ENCODE data around the gene TMCC3. TPM values are rescaled to one million over a fixed set of nuclear protein-coding genes. Genes with fewer than 3 reads are reported as not detected.

Gene TMCC3
- total and polyA plus RNA-seq, 9 of the 15 experiments (the other 6 are each of a cell fraction or from before 2014, with no cell fraction given) = not detected

DNA sequence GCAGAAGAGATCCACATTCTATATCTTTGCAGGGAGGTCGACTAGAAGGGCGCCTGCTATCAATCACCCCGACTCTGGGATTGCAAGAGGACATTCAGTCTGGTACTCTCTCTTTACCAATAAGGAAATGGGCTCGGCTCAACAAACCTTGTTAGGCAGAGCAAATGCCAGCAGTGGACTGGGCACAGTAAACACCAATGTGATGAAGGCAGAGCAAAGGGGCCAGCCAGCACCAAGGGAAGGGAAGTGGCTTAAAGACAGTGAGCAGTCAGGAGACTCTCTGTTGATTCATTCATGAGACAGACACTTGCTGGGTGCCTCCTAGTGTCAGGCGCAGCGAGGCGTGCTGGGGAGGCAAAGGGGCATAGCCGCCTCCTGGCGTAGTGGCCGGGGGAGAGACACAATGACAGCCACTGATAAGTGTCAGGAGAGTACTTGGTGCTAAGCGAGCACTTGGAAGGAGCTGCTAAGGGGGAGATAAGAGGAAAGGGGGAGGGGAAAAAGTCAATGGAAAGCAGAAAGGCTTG lies 34.1 kb downstream of the TMCC3 start (continued):
- TF ChIP-seq MYBL2 (IDR thresholded peaks at IDR 0.05; ENCODE audit: low read depth) = no peak
- TF ChIP-seq MYBL2 (CRISPR knock-in tag; IDR thresholded peaks at IDR 0.05; ENCODE audit: borderline replicate concordance) = no peak
- TF ChIP-seq MTA2 (IDR thresholded peaks at IDR 0.05; ENCODE audit: low read depth) = peak; percentile 76
- TF ChIP-seq MYNN (IDR thresholded peaks at IDR 0.05) = no peak; the same call in 1 of the 2 replicates
- no peak for TF ChIP-seq MYNN (CRISPR knock-in tag; IDR thresholded peaks at IDR 0.05)
- no peak for TF ChIP-seq HDAC6 (IDR thresholded peaks at IDR 0.05; ENCODE audit: low read depth, low read length)
- no peak for TF ChIP-seq DMBX1 (CRISPR knock-in tag; IDR thresholded peaks at IDR 0.05; ENCODE audit: borderline replicate concordance)
- TF ChIP-seq CREM (IDR thresholded peaks at IDR 0.05; ENCODE audit: low read depth) = peak; percentile 35; the same call in 1 of the 2 replicates
- TF ChIP-seq BRD4 (IDR thresholded peaks at IDR 0.05) = no peak
- TF ChIP-seq FOXP1 (CRISPR knock-in tag; IDR thresholded peaks at IDR 0.05) = no peak
- no peak for TF ChIP-seq SRSF9 (IDR thresholded peaks at IDR 0.05; ENCODE audit: borderline replicate concordance, low read depth, low read length)
- TF ChIP-seq, protein P1, sequence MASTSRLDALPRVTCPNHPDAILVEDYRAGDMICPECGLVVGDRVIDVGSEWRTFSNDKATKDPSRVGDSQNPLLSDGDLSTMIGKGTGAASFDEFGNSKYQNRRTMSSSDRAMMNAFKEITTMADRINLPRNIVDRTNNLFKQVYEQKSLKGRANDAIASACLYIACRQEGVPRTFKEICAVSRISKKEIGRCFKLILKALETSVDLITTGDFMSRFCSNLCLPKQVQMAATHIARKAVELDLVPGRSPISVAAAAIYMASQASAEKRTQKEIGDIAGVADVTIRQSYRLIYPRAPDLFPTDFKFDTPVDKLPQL (IDR thresholded peaks at IDR 0.05; ENCODE audit: extremely low read depth, insufficient read length) = no peak
- TF ChIP-seq, protein P2, sequence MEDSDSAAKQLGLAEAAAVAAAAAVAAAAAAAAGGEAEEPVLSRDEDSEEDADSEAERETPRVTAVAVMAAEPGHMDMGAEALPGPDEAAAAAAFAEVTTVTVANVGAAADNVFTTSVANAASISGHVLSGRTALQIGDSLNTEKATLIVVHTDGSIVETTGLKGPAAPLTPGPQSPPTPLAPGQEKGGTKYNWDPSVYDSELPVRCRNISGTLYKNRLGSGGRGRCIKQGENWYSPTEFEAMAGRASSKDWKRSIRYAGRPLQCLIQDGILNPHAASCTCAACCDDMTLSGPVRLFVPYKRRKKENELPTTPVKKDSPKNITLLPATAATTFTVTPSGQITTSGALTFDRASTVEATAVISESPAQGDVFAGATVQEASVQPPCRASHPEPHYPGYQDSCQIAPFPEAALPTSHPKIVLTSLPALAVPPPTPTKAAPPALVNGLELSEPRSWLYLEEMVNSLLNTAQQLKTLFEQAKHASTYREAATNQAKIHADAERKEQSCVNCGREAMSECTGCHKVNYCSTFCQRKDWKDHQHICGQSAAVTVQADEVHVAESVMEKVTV (CRISPR knock-in tag; IDR thresholded peaks at IDR 0.05) = no peak
- no peak for TF ChIP-seq JUND (IDR thresholded peaks at IDR 0.05; ENCODE audit: borderline replicate concordance, low read depth, low read length)
- peak; percentile 11; the same call in 1 of the 3 replicates for TF ChIP-seq JUND (tag; IDR thresholded peaks at IDR 0.05; ENCODE audit: borderline replicate concordance, low read depth, low read length)
- no peak for TF ChIP-seq NFRKB (IDR thresholded peaks at IDR 0.05; ENCODE audit: low read depth)
- no peak for TF ChIP-seq CBFB (CRISPR knock-in tag; IDR thresholded peaks at IDR 0.05)
- TF ChIP-seq CHD4 (IDR thresholded peaks at IDR 0.05; ENCODE audit: insufficient read depth, insufficient replicate concordance, low read depth, low read length, poor library complexity, severe bottlenecking) = no peak
- TF ChIP-seq ZNF436 (CRISPR knock-in tag; IDR thresholded peaks at IDR 0.05) = no peak
- TF ChIP-seq RHOXF2B (CRISPR knock-in tag; conservative IDR thresholded peaks at IDR 0.05) = no peak
- peak; percentile 80 for TF ChIP-seq DPF2 (IDR thresholded peaks at IDR 0.05)

All from K562 (cell line).